ENCODE measurements around the gene KDM6B.

Gene KDM6B

DNA sequence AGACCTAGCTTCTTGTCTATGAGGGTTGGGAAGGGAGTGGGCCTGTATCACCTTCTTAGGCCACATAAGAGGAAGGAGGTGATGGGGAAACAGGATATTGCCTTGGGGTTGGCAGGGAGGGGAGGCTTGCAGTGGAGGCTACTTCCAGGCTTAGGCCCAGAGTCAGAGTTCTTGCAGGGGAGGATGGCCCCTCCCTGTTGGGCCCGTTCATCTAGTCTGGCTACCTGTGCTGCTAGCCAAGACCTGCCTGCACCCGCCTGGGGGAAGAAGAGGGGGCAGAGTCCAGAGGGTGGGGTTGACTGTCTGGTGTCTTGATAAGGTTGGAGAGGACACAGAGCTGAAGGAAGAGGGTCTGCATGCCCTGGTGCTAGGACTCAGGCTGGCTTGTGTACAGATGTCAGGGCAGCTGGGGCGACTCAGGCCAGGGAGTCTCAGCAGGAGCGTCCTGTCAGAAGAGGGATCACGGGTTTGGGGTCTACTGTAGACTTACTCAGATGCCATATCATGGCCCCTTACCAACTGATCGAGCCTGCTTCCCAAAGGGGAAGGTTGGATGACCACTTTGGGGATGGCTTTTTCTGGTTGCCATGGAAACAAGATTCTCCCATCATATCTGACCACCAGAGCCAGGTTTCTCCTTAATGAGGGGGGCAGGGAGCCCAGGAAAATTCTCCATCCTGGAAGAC, 5.3 kb downstream of the KDM6B start:
- in situ Hi-C loops (cut with MboI; ENCODE audit: low sequenced_read_pairs), result no loop called here

DNA sequence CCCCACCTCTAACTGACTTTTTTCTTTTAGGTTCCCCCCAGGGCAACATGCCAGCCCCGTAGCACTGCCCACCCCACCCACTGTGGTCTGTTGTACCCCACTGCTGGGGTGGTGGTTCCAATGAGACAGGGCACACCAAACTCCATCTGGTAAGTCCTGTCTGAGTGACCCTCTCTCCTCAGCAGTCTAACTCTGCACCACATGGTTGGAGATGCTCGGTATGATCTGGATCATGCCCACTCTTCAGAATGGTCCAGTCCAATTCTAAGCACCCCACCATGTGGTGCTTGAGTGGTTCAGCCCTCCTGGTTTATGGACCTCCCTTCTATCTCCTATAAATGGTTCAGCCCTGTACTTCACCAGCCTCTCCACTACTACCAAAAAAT, 5.9 kb downstream of the KDM6B start:
- in situ Hi-C loops (cut with MboI; ENCODE audit: low sequenced_read_pairs), result no loop called here

DNA sequence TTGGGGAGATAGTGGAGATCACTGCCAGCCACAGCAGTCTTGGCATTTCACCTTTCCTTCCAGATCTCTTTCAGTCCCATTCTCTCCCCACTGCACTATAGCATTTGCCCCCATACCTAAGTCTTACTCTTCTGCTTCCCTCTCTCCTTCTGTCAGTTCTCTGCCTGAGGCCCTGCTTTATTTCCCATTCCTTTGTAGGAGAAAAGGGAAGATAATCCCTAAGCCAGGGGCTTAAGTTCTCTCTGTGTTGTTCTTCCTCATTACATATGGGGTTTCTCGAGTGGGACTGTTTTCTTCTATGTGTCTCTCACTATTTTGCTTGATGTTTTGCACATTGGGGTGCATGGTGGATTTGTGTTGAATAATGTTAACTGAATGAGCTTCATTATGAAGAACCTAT, 6.4 kb downstream of the KDM6B start:
- in situ Hi-C loops (cut with MboI; ENCODE audit: low sequenced_read_pairs), result no loop called here

DNA sequence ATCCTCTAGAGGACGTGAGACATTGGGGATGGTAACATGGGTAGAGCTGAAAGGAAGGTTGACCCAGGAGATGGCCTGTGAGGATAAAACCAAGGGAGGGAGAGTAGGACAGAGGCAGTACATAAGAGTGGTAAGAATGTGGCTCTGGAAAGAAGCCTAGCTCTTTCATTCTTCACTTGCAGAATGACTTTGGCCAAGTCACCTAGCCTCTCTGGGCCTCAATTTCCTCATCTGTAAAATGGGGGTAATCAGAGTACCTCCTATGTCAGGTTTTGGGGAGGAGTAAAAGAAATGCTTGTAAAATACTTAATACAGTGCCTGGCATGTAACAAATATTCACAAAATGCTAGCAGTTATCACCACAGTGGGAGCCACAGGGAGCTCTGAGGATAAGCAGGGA, 6.9 kb downstream of the KDM6B start:
- in situ Hi-C loops (cut with MboI; ENCODE audit: low sequenced_read_pairs), result no loop called here

DNA sequence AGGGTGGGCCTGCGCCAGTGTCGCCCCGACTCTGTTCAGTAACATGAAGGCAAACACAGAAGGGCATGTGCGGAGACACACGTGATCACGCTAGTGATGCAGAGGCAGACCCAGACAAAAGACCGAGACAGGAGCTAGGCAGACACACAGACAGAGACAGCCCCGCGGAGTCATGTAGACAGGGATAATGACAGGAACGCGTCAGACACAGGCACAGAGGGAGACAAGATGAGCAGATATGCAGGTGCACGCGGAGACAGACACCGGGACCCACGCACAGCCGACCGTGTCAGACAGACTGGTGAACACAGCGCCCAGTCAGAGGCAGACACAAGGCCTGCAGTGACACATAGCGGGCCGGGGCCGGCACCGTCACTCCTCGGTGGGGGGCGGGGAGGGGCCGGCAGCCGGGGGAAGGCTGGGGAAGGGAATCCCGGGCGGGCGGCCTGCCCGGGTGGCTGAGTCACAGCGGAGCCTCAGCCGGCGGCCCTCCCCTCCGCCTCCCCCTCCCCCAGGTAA, 7.4 kb downstream of the KDM6B start:
- in situ Hi-C loops (cut with MboI; ENCODE audit: low sequenced_read_pairs), result no loop called here

DNA sequence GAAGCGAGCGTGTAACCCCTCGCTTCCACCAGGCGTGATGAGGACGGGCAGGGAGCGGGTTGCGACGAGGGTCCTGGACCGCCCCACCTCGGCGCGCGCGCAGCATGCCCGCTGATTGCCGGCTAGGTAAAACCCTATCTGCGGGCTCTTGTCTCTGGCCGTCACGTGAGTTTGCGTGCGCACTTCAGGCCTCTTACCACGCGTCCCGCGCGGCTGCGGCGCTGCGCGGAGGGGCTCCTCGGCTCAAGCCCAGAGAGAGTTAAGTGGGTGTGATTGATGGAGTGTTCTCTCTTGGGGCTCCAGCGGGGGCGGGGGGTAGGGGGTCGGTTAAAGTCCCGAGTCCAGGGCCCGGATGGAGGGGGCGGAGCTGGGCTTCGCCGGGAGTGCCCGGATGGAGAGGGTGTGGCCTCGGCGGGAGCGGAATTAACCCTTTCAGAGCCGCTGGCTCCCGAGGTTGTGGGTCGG, 7.9 kb downstream of the KDM6B start:
- in situ Hi-C loops (cut with MboI; ENCODE audit: low sequenced_read_pairs), result no loop called here

DNA sequence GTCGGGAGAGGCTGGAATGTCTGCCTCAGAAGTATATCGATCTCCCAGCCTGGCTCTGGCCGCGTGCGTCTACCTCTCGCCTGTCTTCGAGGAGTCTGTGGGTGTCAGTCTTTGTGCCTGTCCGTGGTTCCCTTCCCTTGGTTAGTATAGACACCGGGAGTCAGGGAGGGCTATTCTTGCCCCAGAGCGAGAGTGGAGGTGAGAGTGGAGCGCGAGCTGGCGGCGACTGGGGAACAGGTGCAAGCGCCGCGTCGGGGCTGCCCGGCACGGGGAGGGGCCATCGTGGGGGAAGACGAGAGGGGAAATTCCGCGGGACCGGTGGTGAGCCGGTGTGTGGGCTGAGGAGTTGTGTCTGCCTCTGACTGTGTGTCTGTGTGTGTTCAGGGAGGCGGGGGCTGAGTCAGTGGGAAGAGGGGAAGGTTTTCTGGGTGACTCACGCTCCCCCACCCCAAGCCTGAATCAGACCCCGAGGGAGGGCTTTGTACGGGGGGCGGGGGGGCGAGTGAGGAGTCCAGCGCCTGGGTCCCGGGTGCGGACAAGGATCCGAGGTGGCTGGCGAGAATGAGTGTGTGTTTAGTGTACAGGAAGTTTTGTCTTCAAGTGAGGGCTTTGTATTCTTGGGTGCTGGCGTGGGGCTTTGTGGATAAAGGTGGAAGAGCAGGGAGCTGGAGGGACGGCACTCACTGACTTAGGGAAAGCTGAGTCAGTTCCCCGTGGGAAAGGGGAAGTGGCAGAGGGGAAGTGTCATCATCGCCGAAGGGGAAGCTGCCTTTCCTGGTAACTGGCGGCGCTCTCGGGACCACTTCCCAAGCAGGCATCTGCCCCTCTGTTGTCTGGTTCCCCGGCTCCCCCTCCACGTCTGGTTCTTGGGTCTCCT, 8.6 kb downstream of the KDM6B start:
- in situ Hi-C loops (cut with MboI; ENCODE audit: low sequenced_read_pairs), result no loop called here

DNA sequence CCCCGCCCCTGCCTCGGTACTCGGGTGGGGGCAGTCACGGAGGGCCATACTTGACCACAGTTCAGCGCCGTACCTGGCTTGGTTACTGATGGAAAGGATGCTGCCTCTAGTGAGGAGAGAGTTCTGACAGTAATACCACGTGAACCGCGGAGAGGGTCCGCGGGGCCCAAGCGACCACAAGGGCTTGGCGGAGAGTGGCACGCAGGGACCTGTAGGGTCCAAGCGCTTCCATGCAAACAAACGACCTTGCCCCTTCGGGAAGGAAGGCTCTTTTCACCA, 9.2 kb downstream of the KDM6B start:
- in situ Hi-C loops (cut with MboI; ENCODE audit: low sequenced_read_pairs), result no loop called here

DNA sequence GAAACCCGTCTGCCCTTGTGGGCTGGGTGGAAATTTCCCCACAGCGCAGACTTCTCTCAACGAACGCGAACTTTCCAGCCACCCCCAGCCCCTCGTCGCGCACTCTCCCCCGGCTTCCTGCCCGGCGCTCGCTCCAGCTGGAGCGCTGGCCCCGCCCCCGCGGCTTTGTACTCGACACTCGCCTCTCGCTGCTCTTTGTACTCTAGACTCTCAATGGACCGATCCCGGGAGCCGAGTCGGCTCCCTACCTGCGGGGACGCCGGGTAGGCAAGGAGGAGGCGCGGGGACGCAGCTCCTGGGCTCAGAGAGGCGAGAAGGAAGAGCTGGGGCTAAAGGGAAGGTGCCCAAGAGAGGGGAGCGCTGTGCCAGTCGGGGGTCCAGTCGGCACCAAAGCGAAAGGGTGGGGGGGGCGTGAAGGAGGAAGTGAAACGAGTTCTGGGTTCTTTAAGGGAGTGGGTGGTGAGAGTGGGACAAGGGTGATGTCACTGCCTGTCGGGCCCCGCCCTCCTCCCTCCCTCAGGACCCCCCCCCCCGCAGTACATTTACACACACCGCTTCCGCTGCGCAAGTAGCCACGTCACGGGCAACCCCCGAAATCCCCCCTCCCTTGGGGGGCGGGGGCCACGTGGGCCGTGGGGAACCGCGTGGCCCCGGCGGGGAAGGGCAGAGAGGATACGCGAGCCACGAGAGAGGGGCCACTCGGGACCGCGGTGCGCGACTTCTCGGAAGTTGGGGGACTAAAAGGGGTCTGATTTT, 9.7 kb downstream of the KDM6B start:
- in situ Hi-C loops (cut with MboI; ENCODE audit: low sequenced_read_pairs), result no loop called here

DNA sequence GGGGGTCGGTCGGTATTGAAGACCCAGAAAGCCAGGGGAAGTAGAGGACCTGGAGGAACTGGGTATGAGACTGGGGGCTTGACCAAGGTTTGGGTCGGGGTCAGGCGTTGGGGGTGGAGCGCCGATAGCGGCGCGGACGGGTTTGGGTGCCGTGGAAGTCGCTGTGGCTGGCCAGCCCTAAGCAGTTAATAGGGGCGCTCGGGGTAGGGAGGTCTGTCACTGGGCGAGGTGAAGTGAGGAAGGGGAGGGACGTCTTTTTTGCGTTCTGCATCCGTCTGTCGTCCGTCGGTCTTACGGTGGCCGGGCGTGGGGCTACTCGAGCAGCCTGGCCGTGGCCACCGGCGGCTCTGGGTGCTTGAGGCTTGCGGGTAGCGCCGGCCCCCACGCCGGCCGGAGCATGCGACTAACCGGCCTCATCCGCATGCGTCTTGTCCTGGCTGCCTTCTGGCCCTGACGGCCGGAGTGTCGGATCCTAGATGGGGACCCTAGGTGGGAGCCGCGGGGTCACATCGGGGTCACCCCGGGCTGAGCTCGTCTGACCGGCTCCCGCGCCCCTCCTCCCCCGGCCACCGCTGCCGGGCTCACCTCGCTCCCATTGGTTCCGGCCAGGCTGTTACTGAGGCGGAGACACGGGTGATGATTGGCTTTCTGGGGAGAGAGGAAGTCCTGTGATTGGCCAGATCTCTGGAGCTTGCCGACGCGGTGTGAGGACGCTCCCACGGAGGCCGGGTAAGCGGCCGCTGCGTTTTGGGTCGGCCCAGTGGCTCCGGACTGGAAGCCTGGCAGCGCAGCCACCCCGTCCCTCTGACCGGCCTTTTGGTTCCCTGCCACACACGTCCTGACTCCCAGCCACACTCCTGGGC, 10.5 kb downstream of the KDM6B start:
- in situ Hi-C loops (cut with MboI; ENCODE audit: low sequenced_read_pairs), result no loop called here

DNA sequence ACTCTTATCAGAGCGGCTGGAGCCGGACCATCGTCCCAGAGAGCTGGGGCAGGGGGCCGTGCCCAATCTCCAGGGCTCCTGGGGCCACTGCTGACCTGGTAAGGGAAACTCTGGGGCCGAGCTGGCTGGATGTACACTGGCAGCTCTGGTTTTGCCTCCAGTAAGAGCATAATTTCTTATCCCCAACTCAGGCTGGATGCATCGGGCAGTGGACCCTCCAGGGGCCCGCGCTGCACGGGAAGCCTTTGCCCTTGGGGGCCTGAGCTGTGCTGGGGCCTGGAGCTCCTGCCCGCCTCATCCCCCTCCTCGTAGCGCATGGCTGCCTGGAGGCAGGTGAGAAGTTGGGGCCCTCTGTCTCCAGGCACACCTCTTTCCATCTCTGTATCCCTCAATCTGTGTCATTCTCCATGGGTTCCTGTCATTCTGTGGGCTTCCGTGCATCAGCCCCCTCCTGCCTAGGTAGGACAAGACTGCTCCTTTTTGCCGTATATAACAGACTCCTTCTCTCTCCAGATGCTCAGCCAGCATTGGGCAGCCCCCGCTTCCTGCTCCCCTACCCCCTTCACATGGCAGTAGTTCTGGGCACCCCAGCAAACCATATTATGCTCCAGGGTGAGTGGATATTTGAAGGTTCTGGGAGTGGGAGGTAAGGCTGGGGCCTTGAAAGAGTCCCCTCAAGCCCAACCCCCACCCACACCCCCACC, 11.5 kb downstream of the KDM6B start:
- in situ Hi-C loops (cut with MboI; ENCODE audit: low sequenced_read_pairs), result no loop called here

DNA sequence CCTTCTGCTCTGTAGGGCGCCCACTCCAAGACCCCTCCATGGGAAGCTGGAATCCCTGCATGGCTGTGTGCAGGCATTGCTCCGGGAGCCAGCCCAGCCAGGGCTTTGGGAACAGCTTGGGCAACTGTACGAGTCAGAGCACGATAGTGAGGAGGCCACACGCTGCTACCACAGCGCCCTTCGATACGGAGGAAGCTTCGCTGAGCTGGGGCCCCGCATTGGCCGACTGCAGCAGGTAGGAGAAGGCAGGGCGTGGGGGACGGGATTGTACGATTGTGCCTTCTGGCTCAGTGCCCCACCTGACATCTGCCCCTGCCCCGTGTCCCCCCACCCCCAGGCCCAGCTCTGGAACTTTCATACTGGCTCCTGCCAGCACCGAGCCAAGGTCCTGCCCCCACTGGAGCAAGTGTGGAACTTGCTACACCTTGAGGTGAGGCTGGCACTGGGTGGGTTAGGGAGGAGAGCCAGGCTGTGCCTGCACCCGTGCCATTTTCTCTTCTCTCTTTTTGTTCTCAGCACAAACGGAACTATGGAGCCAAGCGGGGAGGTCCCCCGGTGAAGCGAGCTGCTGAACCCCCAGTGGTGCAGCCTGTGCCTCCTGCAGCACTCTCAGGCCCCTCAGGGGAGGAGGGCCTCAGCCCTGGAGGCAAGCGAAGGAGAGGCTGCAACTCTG, 12.2 kb downstream of the KDM6B start:
- in situ Hi-C loops (cut with MboI; ENCODE audit: low sequenced_read_pairs), result no loop called here

DNA sequence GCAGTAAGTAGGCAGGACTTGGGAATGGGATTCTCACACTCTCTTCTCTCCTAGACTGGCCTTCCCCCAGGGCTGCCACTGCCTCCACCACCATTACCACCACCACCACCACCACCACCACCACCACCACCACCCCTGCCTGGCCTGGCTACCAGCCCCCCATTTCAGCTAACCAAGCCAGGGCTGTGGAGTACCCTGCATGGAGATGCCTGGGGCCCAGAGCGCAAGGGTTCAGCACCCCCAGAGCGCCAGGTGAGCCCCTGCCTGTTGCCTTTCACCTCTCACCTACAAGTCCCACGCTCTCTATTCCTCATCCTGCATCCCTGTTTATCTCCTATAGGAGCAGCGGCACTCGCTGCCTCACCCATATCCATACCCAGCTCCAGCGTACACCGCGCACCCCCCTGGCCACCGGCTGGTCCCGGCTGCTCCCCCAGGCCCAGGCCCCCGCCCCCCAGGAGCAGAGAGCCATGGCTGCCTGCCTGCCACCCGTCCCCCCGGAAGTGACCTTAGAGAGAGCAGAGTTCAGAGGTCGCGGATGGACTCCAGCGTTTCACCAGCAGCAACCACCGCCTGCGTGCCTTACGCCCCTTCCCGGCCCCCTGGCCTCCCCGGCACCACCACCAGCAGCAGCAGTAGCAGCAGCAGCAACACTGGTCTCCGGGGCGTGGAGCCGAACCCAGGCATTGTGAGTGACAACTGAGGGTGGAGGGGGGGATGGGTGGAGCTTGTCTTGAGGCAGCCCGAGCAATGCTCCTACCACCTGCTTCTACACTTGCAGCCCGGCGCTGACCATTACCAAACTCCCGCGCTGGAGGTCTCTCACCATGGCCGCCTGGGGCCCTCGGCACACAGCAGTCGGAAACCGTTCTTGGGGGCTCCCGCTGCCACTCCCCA, 13.0 kb downstream of the KDM6B start:
- in situ Hi-C loops (cut with MboI; ENCODE audit: low sequenced_read_pairs), result no loop called here

DNA sequence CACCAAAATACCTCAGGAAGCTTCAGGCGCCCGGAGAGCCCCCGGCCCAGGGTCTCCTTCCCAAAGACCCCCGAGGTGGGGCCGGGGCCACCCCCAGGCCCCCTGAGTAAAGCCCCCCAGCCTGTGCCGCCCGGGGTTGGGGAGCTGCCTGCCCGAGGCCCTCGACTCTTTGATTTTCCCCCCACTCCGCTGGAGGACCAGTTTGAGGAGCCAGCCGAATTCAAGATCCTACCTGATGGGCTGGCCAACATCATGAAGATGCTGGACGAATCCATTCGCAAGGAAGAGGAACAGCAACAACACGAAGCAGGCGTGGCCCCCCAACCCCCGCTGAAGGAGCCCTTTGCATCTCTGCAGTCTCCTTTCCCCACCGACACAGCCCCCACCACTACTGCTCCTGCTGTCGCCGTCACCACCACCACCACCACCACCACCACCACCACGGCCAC, 14.1 kb downstream of the KDM6B start:
- in situ Hi-C loops (cut with MboI; ENCODE audit: low sequenced_read_pairs), result no loop called here

DNA sequence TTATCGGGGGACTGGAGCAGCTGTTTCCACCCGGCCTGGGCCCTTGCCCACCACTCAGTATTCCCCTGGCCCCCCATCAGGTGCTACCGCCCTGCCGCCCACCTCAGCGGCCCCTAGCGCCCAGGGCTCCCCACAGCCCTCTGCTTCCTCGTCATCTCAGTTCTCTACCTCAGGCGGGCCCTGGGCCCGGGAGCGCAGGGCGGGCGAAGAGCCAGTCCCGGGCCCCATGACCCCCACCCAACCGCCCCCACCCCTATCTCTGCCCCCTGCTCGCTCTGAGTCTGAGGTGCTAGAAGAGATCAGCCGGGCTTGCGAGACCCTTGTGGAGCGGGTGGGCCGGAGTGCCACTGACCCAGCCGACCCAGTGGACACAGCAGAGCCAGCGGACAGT, 14.7 kb downstream of the KDM6B start:
- in situ Hi-C loops (cut with MboI; ENCODE audit: low sequenced_read_pairs), result no loop called here

DNA sequence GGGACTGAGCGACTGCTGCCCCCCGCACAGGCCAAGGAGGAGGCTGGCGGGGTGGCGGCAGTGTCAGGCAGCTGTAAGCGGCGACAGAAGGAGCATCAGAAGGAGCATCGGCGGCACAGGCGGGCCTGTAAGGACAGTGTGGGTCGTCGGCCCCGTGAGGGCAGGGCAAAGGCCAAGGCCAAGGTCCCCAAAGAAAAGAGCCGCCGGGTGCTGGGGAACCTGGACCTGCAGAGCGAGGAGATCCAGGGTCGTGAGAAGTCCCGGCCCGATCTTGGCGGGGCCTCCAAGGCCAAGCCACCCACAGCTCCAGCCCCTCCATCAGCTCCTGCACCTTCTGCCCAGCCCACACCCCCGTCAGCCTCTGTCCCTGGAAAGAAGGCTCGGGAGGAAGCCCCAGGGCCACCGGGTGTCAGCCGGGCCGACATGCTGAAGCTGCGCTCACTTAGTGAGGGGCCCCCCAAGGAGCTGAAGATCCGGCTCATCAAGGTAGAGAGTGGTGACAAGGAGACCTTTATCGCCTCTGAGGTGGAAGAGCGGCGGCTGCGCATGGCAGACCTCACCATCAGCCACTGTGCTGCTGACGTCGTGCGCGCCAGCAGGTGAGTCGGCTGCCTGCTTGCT, 15.2 kb downstream of the KDM6B start:
- in situ Hi-C loops (cut with MboI; ENCODE audit: low sequenced_read_pairs), result no loop called here

DNA sequence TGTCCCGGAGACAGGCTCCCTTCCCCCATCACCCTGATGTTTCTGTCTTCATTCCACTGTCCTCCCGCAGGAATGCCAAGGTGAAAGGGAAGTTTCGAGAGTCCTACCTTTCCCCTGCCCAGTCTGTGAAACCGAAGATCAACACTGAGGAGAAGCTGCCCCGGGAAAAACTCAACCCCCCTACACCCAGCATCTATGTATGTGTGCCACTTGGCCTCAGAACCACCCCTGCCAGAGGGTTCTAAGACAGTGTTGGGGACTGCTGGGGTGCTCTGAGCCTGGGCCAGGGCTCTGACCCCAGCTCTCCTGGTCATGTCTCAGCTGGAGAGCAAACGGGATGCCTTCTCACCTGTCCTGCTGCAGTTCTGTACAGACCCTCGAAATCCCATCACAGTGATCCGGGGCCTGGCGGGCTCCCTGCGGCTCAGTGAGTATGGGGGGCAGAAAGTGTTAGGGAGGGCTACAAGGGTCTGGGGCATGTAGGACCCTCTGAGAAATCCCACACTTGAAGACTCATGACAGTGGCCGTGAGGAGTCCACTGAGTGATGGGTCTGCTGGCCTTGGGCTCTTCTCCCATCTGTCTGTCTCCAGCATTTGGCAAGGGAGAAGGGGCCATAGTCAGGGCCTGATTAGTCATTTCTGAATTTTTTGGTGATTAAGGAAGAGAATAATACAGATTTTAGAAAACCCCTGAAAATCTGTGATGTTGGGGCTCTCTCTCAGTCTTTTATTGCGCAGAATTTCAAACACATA, 15.9 kb downstream of the KDM6B start:
- in situ Hi-C loops (cut with MboI; ENCODE audit: low sequenced_read_pairs), result no loop called here
